HEK293 (cell line): ENCODE measurements around the gene ADM2.

Experiments used
- CTCF ChIP-seq: fragments of 450-650 bp; formaldehyde crosslinking; IDR thresholded peaks from 2 replicates; pipeline ENCODE4 v1.5.1; 2016; ENCODE audit warnings: missing biosample characterization, missing genetic modification characterization
- KLF10 ChIP-seq: fragments of 450-650 bp; IDR thresholded peaks from 2 replicates; pipeline ENCODE4 v1.5.1; 2018; ENCODE audit warnings: missing biosample characterization, mild to moderate bottlenecking, missing genetic modification characterization
- REST ChIP-seq: fragments of 450-650 bp; formaldehyde crosslinking; IDR thresholded peaks from 2 replicates; pipeline ENCODE4 v1.5.1; 2016; ENCODE audit warnings: missing biosample characterization, missing genetic modification characterization
- ZNF146 ChIP-seq: fragments of 450-650 bp; formaldehyde crosslinking; IDR thresholded peaks from 2 replicates; pipeline ENCODE4 v1.5.1; 2016; ENCODE audit warnings: missing biosample characterization, missing genetic modification characterization
- ZNF174 ChIP-seq: fragments of 450-650 bp; formaldehyde crosslinking; IDR thresholded peaks from 2 replicates; pipeline ENCODE4 v1.5.0; 2017; ENCODE audit warnings: missing biosample characterization, mild to moderate bottlenecking, missing genetic modification characterization
- ZNF175 ChIP-seq: fragments of 450-650 bp; formaldehyde crosslinking; IDR thresholded peaks from 2 replicates; pipeline ENCODE4 v1.5.1; 2016; ENCODE audit warnings: missing biosample characterization, missing genetic modification characterization
- ZNF184 ChIP-seq: fragments of 450-650 bp; IDR thresholded peaks from 2 replicates; pipeline ENCODE4 v1.5.1; 2018; ENCODE audit warnings: missing biosample characterization, mild to moderate bottlenecking, missing genetic modification characterization
- ZNF350 ChIP-seq: fragments of 450-650 bp; formaldehyde crosslinking; IDR thresholded peaks from 2 replicates; pipeline ENCODE4 v1.5.0; 2017; ENCODE audit warnings: missing biosample characterization, mild to moderate bottlenecking, missing genetic modification characterization
- ZNF621 ChIP-seq: fragments of 450-650 bp; formaldehyde crosslinking; IDR thresholded peaks from 2 replicates; pipeline ENCODE4 v1.5.1; 2017; ENCODE audit warnings: missing biosample characterization, missing genetic modification characterization
- ZNF704 ChIP-seq: fragments of 450-650 bp; formaldehyde crosslinking; IDR thresholded peaks from 2 replicates; pipeline ENCODE4 v1.5.1; 2016; ENCODE audit warnings: missing biosample characterization, missing genetic modification characterization
- ZNF785 ChIP-seq: fragments of 450-650 bp; formaldehyde crosslinking; IDR thresholded peaks from 2 replicates; pipeline ENCODE4 v1.5.1; 2016; ENCODE audit warnings: missing biosample characterization, missing genetic modification characterization

GRCh38 chr22:50530580-50530876 lies 49.2 kb downstream of the ADM2 start:
- no peak for TF ChIP-seq CTCF (tag by site-specific recombination)
- no peak for TF ChIP-seq ZNF175 (tag by site-specific recombination)
- TF ChIP-seq ZNF704 (tag by site-specific recombination): no peak
- TF ChIP-seq ZNF621 (tag by site-specific recombination): no peak
- TF ChIP-seq ZNF146 (tag by site-specific recombination): no peak
- no peak for TF ChIP-seq ZNF785
- TF ChIP-seq KLF10 (tag by site-specific recombination): no peak
- no peak for TF ChIP-seq ZNF174
- TF ChIP-seq ZNF184 (tag by site-specific recombination): no peak
- TF ChIP-seq ZNF350 (tag by site-specific recombination): no peak
- no peak for TF ChIP-seq REST (tag by site-specific recombination)
